Smooth muscle cell (in vitro differentiated cells): ENCODE data around the gene COX20. TPM values are rescaled to one million over a fixed set of nuclear protein-coding genes. Genes with fewer than 3 reads are reported as not detected.

Experiments
- DNase-seq: peaks from one replicate; lab custom pipeline; 2025; ENCODE audit not compliant: unreplicated experiment; lab: John Stamatoyannopoulos, UW
- H2AFZ ChIP-seq: fragments of 200-600 bp; sonication (generic); 2 replicates; pipeline ENCODE4 v1.6.0; 2016; ENCODE audit warnings: antibody characterized with exemption, low read depth, mild to moderate bottlenecking
- H3F3A ChIP-seq: fragments of 200-600 bp; sonication (generic); 2 replicates; pipeline ENCODE4 v1.6.0; 2017; ENCODE audit warnings: antibody characterized with exemption, low read depth
- H3K27ac ChIP-seq: fragments of 200-600 bp; sonication (generic); 2 replicates; pipeline ENCODE4 v1.5.1; 2016; ENCODE audit warnings: low read depth, mild to moderate bottlenecking
- H3K27me3 ChIP-seq: fragments of 200-600 bp; sonication (generic); 2 replicates; pipeline ENCODE4 v1.6.1; 2016; ENCODE audit warnings: low read depth, mild to moderate bottlenecking
- H3K36me3 ChIP-seq: fragments of 200-600 bp; sonication (generic); 2 replicates; pipeline ENCODE4 v1.5.1; 2016; ENCODE audit warnings: low read depth
- H3K4me1 ChIP-seq: fragments of 200-600 bp; sonication (generic); 2 replicates; pipeline ENCODE4 v1.5.1; 2016; ENCODE audit warnings: low read depth
- H3K4me2 ChIP-seq: fragments of 200-600 bp; sonication (generic); 2 replicates; pipeline ENCODE4 v1.6.0; 2016; ENCODE audit warnings: mild to moderate bottlenecking
- H3K4me3 ChIP-seq: fragments of 200-600 bp; sonication (generic); 2 replicates; pipeline ENCODE4 v1.5.1; 2016; ENCODE audit warnings: mild to moderate bottlenecking
- H3K79me2 ChIP-seq: fragments of 200-600 bp; sonication (generic); 2 replicates; pipeline ENCODE4 v1.6.0; 2016; ENCODE audit warnings: low read depth, mild to moderate bottlenecking
- H3K9ac ChIP-seq: fragments of 200-600 bp; sonication (generic); 2 replicates; pipeline ENCODE4 v1.6.0; 2016; ENCODE audit warnings: low read depth
- H3K9me3 ChIP-seq: fragments of 200-600 bp; sonication (generic); replicated peaks from 2 replicates; pipeline ENCODE4 v1.5.1; 2016; ENCODE audit warnings: low read depth
- H4K20me1 ChIP-seq: fragments of 200-600 bp; sonication (generic); 2 replicates; pipeline ENCODE4 v1.6.0; 2016; ENCODE audit warnings: low read depth
- WGBS: methylation state at CpG from one replicate; pipeline ENCODE4 v1.1.7; 2016; ENCODE audit warnings: low lambda C conversion rate; 5-methylcytosine and 5-hydroxymethylcytosine counted together
- polyA plus RNA-seq: library from polyadenylated mRNA; unstranded; fragments of >200 nt; fragmentation: Nextera tagmentation; extraction: Ambion mirVana; gene quantifications from 2 replicates; pipeline ENCODE4 v1.2.1, GENCODE V29; 2016
- total RNA-seq: library from RNA; depleted of rRNA; stranded (reverse); fragments of >200 nt; gene quantifications from 2 replicates; pipeline ENCODE4 v1.2.3, GENCODE V29; 2014
- TF ChIP-seq, protein P1 (sequence below): fragments of 200-600 bp; sonication (generic); IDR thresholded peaks from 2 replicates; pipeline ENCODE4 v1.5.1; 2017; ENCODE audit warnings: borderline replicate concordance, mild to moderate bottlenecking, antibody characterized with exemption; ENCODE audit not compliant: insufficient read depth, poor library complexity, severe bottlenecking

COX20 gene, protein sequence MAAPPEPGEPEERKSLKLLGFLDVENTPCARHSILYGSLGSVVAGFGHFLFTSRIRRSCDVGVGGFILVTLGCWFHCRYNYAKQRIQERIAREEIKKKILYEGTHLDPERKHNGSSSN
- total RNA-seq (11.1 and 14.7 TPM in 2 replicates), polyA plus RNA-seq (37.2 and 56.7 TPM in 2 replicates)

DNA sequence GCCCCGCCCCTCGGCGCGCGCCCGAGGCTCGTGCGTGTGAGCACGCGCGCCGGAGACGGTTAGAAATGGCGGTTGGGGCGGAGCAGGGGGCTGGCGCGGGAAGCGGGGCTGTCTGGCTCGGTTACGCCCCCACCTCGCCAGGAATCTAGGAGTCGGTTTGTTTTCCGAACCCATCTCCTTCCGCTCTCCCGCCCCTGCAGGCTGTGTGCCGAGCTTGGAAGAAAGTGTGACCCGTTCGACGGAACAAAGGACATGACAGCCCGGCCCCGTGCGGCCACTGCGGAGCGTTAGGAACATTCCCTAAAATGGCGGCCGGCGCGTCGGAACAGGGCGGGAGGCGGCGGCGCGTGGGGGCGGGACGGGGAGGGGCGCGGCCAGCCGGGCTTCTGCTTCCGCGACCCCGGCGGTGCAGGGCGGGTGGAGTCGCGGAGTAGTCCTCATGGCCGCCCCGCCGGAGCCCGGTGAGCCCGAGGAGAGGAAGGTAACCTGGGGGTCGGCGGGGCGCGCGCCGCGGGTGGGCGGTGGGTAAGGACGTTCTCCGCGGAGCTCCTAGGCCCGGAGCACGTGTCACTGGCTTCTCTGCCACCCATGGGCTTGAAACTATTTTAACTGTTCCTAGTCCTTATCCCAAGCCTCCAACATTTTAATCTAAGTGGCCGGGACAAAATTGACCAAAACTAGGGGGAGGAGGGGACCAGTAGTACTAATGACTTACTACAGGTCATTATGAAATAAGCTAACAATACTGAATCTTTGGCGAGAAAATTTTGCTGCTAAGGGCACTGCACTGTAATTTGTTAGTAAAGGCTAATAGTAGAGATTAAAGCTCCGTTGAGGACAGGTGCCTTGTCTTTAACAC is at the start of gene COX20:
TSS of gene COX20 (plus strand) at position 383 of the 859 bp plus-strand sequence. CDS start at position 440, 57 bp downstream.
- Histone ChIP-seq H3K4me1 (peaks cover 17% of the 10 kb centered on the region), H4K20me1 (peaks cover 3% of the 10 kb centered on the region), H3K27ac (peak within 1 kb of the TSS; percentile 99), H2AFZ (peak within 1 kb of the TSS; percentile 80), H3K36me3 (no peaks in the 10 kb centered on the region), H3K4me2 (peak within 1 kb of the TSS; percentile 92), H3K79me2 (peaks cover 38% of the 10 kb centered on the region), H3K9ac (peak within 1 kb of the TSS; percentile 96), H3K4me3 (peak within 1 kb of the TSS; percentile 72), H3K27me3 (no peaks in the 10 kb centered on the region), H3F3A (peaks cover 33% of the 10 kb centered on the region), H3K9me3 (no peaks in the 10 kb centered on the region)
- DNase-seq: peak; percentile 94
- TF ChIP-seq, protein P1, sequence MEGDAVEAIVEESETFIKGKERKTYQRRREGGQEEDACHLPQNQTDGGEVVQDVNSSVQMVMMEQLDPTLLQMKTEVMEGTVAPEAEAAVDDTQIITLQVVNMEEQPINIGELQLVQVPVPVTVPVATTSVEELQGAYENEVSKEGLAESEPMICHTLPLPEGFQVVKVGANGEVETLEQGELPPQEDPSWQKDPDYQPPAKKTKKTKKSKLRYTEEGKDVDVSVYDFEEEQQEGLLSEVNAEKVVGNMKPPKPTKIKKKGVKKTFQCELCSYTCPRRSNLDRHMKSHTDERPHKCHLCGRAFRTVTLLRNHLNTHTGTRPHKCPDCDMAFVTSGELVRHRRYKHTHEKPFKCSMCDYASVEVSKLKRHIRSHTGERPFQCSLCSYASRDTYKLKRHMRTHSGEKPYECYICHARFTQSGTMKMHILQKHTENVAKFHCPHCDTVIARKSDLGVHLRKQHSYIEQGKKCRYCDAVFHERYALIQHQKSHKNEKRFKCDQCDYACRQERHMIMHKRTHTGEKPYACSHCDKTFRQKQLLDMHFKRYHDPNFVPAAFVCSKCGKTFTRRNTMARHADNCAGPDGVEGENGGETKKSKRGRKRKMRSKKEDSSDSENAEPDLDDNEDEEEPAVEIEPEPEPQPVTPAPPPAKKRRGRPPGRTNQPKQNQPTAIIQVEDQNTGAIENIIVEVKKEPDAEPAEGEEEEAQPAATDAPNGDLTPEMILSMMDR: no peak
- under 1% methylated on average over 40 of the region's 77 CpGs for WGBS

DNA sequence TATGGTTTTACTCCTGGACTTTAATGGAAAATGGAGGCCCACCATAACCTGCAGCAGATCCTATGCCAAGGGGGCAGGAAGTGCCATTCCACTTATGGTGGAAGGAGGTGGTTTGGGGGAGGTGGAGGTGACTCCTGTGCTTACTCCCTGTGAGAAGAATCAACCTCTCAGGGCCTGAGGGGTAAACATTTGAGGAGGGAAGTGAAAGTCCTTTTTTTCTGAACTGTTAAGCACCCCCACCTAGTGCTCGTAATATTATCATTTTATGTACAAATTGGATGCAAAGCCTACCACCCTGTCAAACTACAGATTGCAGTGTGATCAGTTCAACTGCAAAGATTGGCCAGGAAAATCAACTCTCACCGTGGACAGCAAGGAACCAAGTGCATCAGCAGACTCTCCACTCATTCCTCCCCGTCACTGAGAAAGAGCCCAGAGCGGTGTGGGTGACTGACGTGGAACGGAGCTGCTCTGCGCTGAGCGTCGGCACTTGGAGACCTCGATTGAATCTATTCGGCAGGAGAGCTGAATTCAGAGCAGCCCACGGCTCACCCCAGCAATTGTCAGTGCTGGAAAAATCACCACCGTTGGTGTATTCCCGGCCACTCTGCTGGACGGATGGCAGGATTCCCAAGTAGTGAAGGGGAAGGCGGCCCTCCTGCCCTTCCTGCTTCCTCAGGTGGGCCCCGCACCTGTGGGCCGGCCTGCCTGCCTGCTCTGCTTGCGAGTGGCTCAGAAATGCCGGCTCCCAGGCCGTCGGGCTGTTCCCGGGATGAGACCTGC is 46.8 kb upstream of the COX20 start:
- Histone ChIP-seq H2AFZ (no peak overlapping the region), H3K27ac (no peak overlapping the region), H3K27me3 (no peaks in the 10 kb centered on the region), H3K79me2 (no peaks in the 10 kb centered on the region), H4K20me1 (no peaks in the 10 kb centered on the region), H3K4me1 (peaks cover 7% of the 10 kb centered on the region), H3K4me3 (no peak overlapping the region), H3F3A (no peaks in the 10 kb centered on the region), H3K36me3 (no peaks in the 10 kb centered on the region), H3K4me2 (no peak overlapping the region), H3K9ac (no peak overlapping the region), H3K9me3 (no peaks in the 10 kb centered on the region)
- WGBS: 89% methylated on average over 23 of the region's 23 CpGs
- DNase-seq: no peak
- TF ChIP-seq, protein P1: no peak

DNA sequence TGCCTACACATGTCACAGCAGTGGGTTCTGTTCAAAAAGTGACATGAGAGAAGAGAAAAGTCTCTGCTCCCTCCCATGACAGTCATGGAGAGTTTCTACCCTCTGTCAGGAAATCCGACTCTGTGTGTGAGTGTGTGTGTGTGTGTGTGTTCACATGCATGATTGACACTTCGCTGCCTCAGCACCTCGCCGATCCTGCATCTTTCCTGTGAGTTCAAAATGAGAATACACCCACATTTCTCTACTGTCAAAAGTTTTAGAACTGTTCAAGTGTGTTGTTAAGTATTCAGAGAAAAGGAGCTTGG is 46.2 kb upstream of the COX20 start:
- Histone ChIP-seq H2AFZ (no peak overlapping the region), H3K4me3 (no peak overlapping the region), H4K20me1 (no peaks in the 10 kb centered on the region), H3K4me1 (peaks cover 7% of the 10 kb centered on the region), H3K27me3 (no peaks in the 10 kb centered on the region), H3F3A (no peaks in the 10 kb centered on the region), H3K27ac (no peak overlapping the region), H3K79me2 (no peaks in the 10 kb centered on the region), H3K4me2 (no peak overlapping the region), H3K9me3 (no peaks in the 10 kb centered on the region), H3K9ac (no peak overlapping the region), H3K36me3 (no peaks in the 10 kb centered on the region)
- TF ChIP-seq, protein P1: no peak
- DNase-seq: no peak
- 82% methylated on average over 4 of the region's 4 CpGs for WGBS
